K562 (cell line): ENCODE data around the gene GALNT16.

ENCODE experiments used
- KLF1 ChIP-seq: fragments of 450-650 bp; IDR thresholded peaks from 2 replicates; pipeline ENCODE4 v1.6.1; 2016; ENCODE audit warnings: missing genetic modification characterization, missing compliant biosample characterization
- POLR2AphosphoS5 ChIP-seq: IDR thresholded peaks from 2 replicates; pipeline ENCODE4 v1.6.1; 2011; ENCODE audit warnings: mild to moderate bottlenecking, low read depth, low read length, moderate library complexity; ENCODE audit not compliant: control insufficient read depth, insufficient read depth
- TAF1 ChIP-seq: IDR thresholded peaks from 2 replicates; pipeline ENCODE4 v1.6.1; 2011; ENCODE audit warnings: mild to moderate bottlenecking, low read length, moderate library complexity; ENCODE audit not compliant: insufficient read depth, control insufficient read depth, severe bottlenecking; ENCODE audit errors: extremely low read depth

DNA sequence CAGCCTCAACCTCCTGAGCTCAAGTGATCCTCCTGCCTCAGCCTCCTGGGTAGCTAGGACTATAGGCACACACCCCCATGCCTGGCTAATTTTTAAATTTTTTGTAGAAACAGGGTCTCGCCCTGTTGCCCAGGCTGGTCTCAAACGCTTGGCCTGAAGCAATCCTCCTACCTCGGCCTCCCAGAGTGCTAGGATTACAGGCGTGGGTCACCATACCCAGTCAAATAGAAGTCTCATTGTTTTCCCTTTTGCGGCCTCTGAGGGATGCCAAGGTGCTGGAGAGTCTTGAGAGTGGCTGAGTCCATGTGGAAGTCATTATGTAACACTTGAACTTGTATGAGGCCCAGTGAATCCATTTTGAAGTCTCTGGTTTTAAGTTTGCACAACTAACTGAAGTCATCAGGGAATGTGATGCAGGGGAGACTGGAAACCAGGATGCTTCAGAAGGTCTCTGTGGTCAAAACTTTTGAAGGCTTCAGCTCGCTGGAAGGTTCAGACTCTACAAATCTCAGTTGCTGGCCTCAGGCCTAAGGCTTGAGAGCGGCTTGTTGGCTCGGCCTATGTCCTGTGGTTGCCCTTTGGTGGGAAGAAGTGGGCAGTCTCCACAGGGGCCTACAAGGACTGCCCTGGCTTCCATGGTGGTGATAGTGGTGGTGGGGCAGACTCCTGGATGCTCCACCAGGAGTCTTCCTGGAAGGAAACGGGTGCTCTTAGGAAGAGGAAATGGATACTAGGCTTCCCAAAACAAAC is 29.2 kb downstream of the GALNT16 start:
- no peak for TF ChIP-seq KLF1 (tag)
- TF ChIP-seq TAF1: no peak
- TF ChIP-seq POLR2AphosphoS5: no peak
